CD4-positive, alpha-beta T cell (primary cell): ENCODE measurements around the gene LECT2. TPM values are rescaled to one million over a fixed set of nuclear protein-coding genes. Genes with fewer than 3 reads are reported as not detected.

Experiments used
- ATAC-seq: fragments of 200-7000 bp; cut with Tn5 transposase; one replicate; pipeline ENCODE4 v1.10.0; 2022; ENCODE audit warnings: mild to moderate bottlenecking; ENCODE audit not compliant: poor library complexity
- CTCF ChIA-PET: fragments of 350-600 bp; sonication (Branson Sonifier 250); formaldehyde crosslinking; loops from one replicate; lab custom pipeline; 2021; ENCODE audit warnings: antibody characterized with exemption, inconsistent platforms; lab: Charles Lee
- POLR2A ChIA-PET: fragments of 350-600 bp; sonication (Branson Sonifier 250); formaldehyde crosslinking; loops from one replicate; lab custom pipeline; 2021; ENCODE audit warnings: antibody characterized with exemption, inconsistent platforms; lab: Charles Lee
- DNase-seq, 14 experiments: peaks; one replicate each; pipeline ENCODE4 v3.0.0-alpha.2; 2013 to 2020; ENCODE audit warnings: mixed read lengths in 2 of 14
- H3K27ac ChIP-seq, 2 donors: one replicate each; pipeline versions ENCODE4 v1.5.1 to v1.7.0; 2013; ENCODE audit warnings: low read length in 2 of 2, low read depth in 1 of 2, mild to moderate bottlenecking in 1 of 2
- H3K27me3 ChIP-seq, 2 experiments: 1 replicate in 1 of 2; 2 replicates in 1 of 2; pipeline versions ENCODE4 v1.6.1 to v1.7.0; 2013; ENCODE audit warnings: low read length in 2 of 2, control low read depth in 1 of 2, mild to moderate bottlenecking in 1 of 2, moderate library complexity in 1 of 2; ENCODE audit not compliant: insufficient read depth in 2 of 2, control insufficient read depth in 1 of 2
- H3K36me3 ChIP-seq: one replicate; pipeline ENCODE4 v1.6.1; 2013; ENCODE audit warnings: low read length, control low read depth; ENCODE audit not compliant: insufficient read depth
- H3K4me1 ChIP-seq: one replicate; pipeline ENCODE4 v1.6.1; 2013; ENCODE audit warnings: low read length, control low read depth; ENCODE audit not compliant: insufficient read depth
- H3K4me3 ChIP-seq: one replicate; pipeline ENCODE4 v1.5.1; 2013; ENCODE audit warnings: mild to moderate bottlenecking, low read length, moderate library complexity
- H3K9me3 ChIP-seq, 2 experiments: 1 replicate in 1 of 2; 2 replicates in 1 of 2; pipeline versions ENCODE4 v1.6.1 to v1.7.0; 2013; ENCODE audit warnings: low read length in 2 of 2, mild to moderate bottlenecking in 2 of 2, control low read depth in 1 of 2, moderate library complexity in 1 of 2; ENCODE audit not compliant: control insufficient read depth in 1 of 2, insufficient read depth in 1 of 2
- H3K27ac Mint-ChIP-seq: one replicate; pipeline ENCODE4 v1.8.0; 2020; ENCODE audit warnings: mixed read lengths
- H3K27me3 Mint-ChIP-seq: one replicate; pipeline ENCODE4 v1.8.0; 2021; ENCODE audit warnings: mixed read lengths
- H3K36me3 Mint-ChIP-seq: one replicate; pipeline ENCODE4 v1.8.0; 2021; ENCODE audit warnings: low read depth, mixed read lengths
- H3K4me1 Mint-ChIP-seq: one replicate; pipeline ENCODE4 v1.8.0; 2021; ENCODE audit warnings: low read depth, mixed read lengths
- H3K4me3 Mint-ChIP-seq: one replicate; pipeline ENCODE4 v1.8.0; 2020; ENCODE audit warnings: mild to moderate bottlenecking, mixed read lengths
- H3K9me3 Mint-ChIP-seq: one replicate; pipeline ENCODE4 v1.8.0; 2020; ENCODE audit warnings: mixed read lengths
- CTCF ChIP-seq: fragments of 200-600 bp; IDR thresholded peaks from one replicate; pipeline ENCODE4 v1.8.0; 2022; ENCODE audit warnings: antibody characterized with exemption, mild to moderate bottlenecking
- intact Hi-C, 2 experiments: fragments of 100-400 bp; cut with DNase I in 1 of 2; cut with micrococcal nuclease in 1 of 2; formaldehyde crosslinking; loops; one replicate each; pipeline versions ENCODE4 v1.15.1 to v1.9.0; 2023 to 2025; cut with DNase I, micrococcal nuclease
- total RNA-seq, 174 experiments: library from RNA in 2 of 174; stranded (reverse) in 2 of 174; gene quantifications; one replicate each; pipeline ENCODE4 v1.2.3 and lab custom pipeline; 2021 to 2026

Gene LECT2
- total RNA-seq, 2 experiments from 2014 or later: not detected

GRCh38 chr5:135930949-135931295, 23.9 kb downstream of the LECT2 start:
- DNase-seq: no peak
- H3K4me1 Mint-ChIP-seq: no peaks in the 10 kb centered on the region

GRCh38 chr5:135930029-135930948, 24.5 kb downstream of the LECT2 start:
- Mint-ChIP-seq H3K9me3 (no peaks in the 10 kb centered on the region), H3K27me3 (peaks cover 62% of the 10 kb centered on the region), H3K27ac (no peak overlapping the region), H3K4me1 (no peaks in the 10 kb centered on the region), H3K4me3 (no peak overlapping the region), H3K36me3 (no peaks in the 10 kb centered on the region)
- Histone ChIP-seq H3K4me1 (no peaks in the 10 kb centered on the region), H3K27me3 (peaks cover 22 to 46% of the 10 kb centered on the region in 2 experiments), H3K9me3 (peaks cover 0 to 10% of the 10 kb centered on the region in 2 experiments), H3K27ac (no peak overlapping the region), H3K36me3 (no peaks in the 10 kb centered on the region), H3K4me3 (no peak overlapping the region)
- no peak for ATAC-seq
- intact Hi-C loops: no loop called here
- CTCF ChIA-PET: no interaction called here
- DNase-seq: no peak
- POLR2A ChIA-PET: no interaction called here
- no peak for TF ChIP-seq CTCF

More at GRCh38 chr5:135930949-135931295, 23.9 kb downstream of the LECT2 start:
- H3K4me3 Mint-ChIP-seq: no peak overlapping the region
- POLR2A ChIA-PET: no interaction called here
- H3K27me3 Mint-ChIP-seq: peaks cover 63% of the 10 kb centered on the region
- Histone ChIP-seq H3K4me3 (no peak overlapping the region), H3K9me3 (peaks cover 0 to 10% of the 10 kb centered on the region in 2 experiments), H3K36me3 (no peaks in the 10 kb centered on the region), H3K27me3 (peaks cover 22 to 42% of the 10 kb centered on the region in 2 experiments), H3K4me1 (no peaks in the 10 kb centered on the region), H3K27ac (no peak overlapping the region)
- no peaks in the 10 kb centered on the region for H3K9me3 Mint-ChIP-seq
- ATAC-seq: no peak
- intact Hi-C loops: no loop called here
- H3K36me3 Mint-ChIP-seq: no peaks in the 10 kb centered on the region
- no peak overlapping the region for H3K27ac Mint-ChIP-seq
- CTCF ChIA-PET: no interaction called here
- TF ChIP-seq CTCF: no peak

DNA sequence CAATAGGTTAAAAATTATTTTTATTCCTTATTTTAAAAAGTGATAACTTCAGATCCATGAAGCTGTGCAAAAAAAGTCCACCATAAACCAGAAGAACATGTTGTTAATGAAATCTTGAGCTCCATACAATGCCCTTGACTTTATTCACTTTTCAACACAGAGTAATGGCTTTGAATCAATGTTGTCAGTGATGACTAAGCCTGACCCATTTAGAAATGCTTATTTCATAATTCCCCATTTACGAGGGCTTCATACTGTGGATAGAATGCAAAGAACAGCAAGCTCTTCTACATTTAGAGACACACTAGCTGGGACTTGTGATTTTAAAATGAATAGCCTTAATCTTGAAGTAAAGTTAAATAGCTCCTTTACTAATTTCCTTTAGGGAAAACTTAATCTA, 33.4 kb downstream of the LECT2 start:
- intact Hi-C loops: no loop called here
- DNase-seq (no peak), ATAC-seq (no peak)
- POLR2A ChIA-PET: no interaction called here
- Histone ChIP-seq H3K9me3 (no peaks in the 10 kb centered on the region), H3K4me1 (no peaks in the 10 kb centered on the region), H3K36me3 (no peaks in the 10 kb centered on the region), H3K4me3 (no peak overlapping the region), H3K27me3 (peaks cover 6 to 11% of the 10 kb centered on the region in 2 experiments), H3K27ac (no peak overlapping the region)
- no peaks in the 10 kb centered on the region for H3K9me3 Mint-ChIP-seq
- CTCF ChIA-PET: no interaction called here
- H3K27ac Mint-ChIP-seq: no peak overlapping the region
- no peaks in the 10 kb centered on the region for H3K4me1 Mint-ChIP-seq
- TF ChIP-seq CTCF: no peak
- H3K27me3 Mint-ChIP-seq: peaks cover 55% of the 10 kb centered on the region
- H3K4me3 Mint-ChIP-seq: no peak overlapping the region
- H3K36me3 Mint-ChIP-seq: no peaks in the 10 kb centered on the region
